MM.1S (cell line): ENCODE data around the gene AFAP1.

Source experiments
- DNase-seq: peaks from one replicate; pipeline ENCODE4 v3.0.0-alpha.2; 2015
- H2AFZ ChIP-seq: fragments of 300-600 bp; sonication (generic); 2 replicates; pipeline ENCODE4 v1.6.0; 2016; ENCODE audit warnings: antibody characterized with exemption, low read length
- H3F3A ChIP-seq: fragments of 300-600 bp; sonication (generic); 2 replicates; pipeline ENCODE4 v1.6.1; 2016; ENCODE audit warnings: mild to moderate bottlenecking, antibody characterized with exemption, low read length, moderate library complexity, mixed read lengths; ENCODE audit not compliant: insufficient read depth
- H3K27ac ChIP-seq: fragments of 300-600 bp; sonication (generic); 2 replicates; pipeline ENCODE4 v1.5.1; 2016; ENCODE audit warnings: mild to moderate bottlenecking, low read length
- H3K27me3 ChIP-seq: fragments of 300-600 bp; sonication (generic); replicated peaks from 2 replicates; pipeline ENCODE4 v1.6.0; 2016; ENCODE audit warnings: low read length; ENCODE audit not compliant: insufficient read depth
- H3K36me3 ChIP-seq: fragments of 300-600 bp; sonication (generic); replicated peaks from 2 replicates; pipeline ENCODE4 v1.6.1; 2016; ENCODE audit warnings: mild to moderate bottlenecking, low read length, mixed read lengths; ENCODE audit not compliant: insufficient read depth
- H3K4me1 ChIP-seq: fragments of 300-600 bp; sonication (generic); 2 replicates; pipeline ENCODE4 v1.6.1; 2016; ENCODE audit warnings: low read length, mixed read lengths
- H3K4me2 ChIP-seq: fragments of 300-600 bp; sonication (generic); 2 replicates; pipeline ENCODE4 v1.6.0; 2016; ENCODE audit warnings: low read depth, low read length
- H3K4me3 ChIP-seq: fragments of 300-600 bp; sonication (generic); 2 replicates; pipeline ENCODE4 v1.5.1; 2016; ENCODE audit warnings: low read length, mixed read lengths
- H3K79me2 ChIP-seq: fragments of 300-600 bp; sonication (generic); 2 replicates; pipeline ENCODE4 v1.6.1; 2016; ENCODE audit warnings: mixed run types, low read length, mixed read lengths
- H3K9ac ChIP-seq: fragments of 300-600 bp; sonication (generic); 2 replicates; pipeline ENCODE4 v1.6.1; 2016; ENCODE audit warnings: low read length, mixed read lengths
- H3K9me2 ChIP-seq: fragments of 300-600 bp; sonication (generic); replicated peaks from 2 replicates; pipeline ENCODE4 v1.6.1; 2016; ENCODE audit warnings: mild to moderate bottlenecking, low read length, mixed read lengths; ENCODE audit not compliant: insufficient read depth
- H3K9me3 ChIP-seq: fragments of 300-600 bp; sonication (generic); replicated peaks from 2 replicates; pipeline ENCODE4 v1.6.1; 2016; ENCODE audit warnings: mild to moderate bottlenecking, low read length, mixed read lengths; ENCODE audit not compliant: insufficient read depth
- H4K20me1 ChIP-seq: fragments of 300-600 bp; sonication (generic); 2 replicates; pipeline ENCODE4 v1.6.1; 2016; ENCODE audit warnings: mild to moderate bottlenecking, low read length, moderate library complexity, mixed read lengths; ENCODE audit not compliant: insufficient read depth
- EZH2 ChIP-seq: fragments of 300-600 bp; sonication (generic); optimal IDR thresholded peaks from 2 replicates; pipeline ENCODE3; 2017; ENCODE audit warnings: low read depth, mild to moderate bottlenecking, antibody characterized with exemption, low read length, mixed read lengths
- EZH2phosphoT487 ChIP-seq: fragments of 300-600 bp; sonication (generic); IDR thresholded peaks from 2 replicates; pipeline ENCODE4 v1.6.1; 2018; ENCODE audit warnings: antibody characterized with exemption, low read length
- TF ChIP-seq, protein P1 (sequence below): fragments of 300-600 bp; sonication (generic); IDR thresholded peaks from 2 replicates; pipeline ENCODE4 v1.5.1; 2016; ENCODE audit warnings: antibody characterized with exemption, low read length, mixed read lengths

The AFAP1 gene

DNA sequence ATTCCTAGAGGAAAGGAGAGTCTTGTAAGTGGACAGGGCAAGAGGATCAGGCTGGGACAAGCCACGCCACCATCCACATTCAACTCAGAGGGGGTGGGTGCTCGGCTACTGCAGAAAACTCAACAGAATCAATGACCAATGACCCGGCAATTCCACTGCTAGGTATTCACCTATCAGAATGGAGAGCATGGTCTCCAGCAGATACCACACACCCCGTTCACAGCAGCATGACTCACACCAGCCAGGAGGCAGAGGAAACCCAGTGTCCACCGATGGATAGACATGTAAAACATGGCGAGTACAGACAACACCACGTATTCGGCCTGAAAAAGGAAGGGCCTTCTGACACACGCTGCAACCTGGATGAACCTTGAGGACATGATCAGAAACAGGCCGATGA, 175.9 kb downstream of the AFAP1 start:
- no peak for DNase-seq
- Histone ChIP-seq H3K79me2 (no peaks in the 10 kb centered on the region), H3K27ac (no peak overlapping the region), H3K27me3 (peaks cover 44% of the 10 kb centered on the region), H3K4me1 (no peaks in the 10 kb centered on the region), H4K20me1 (no peaks in the 10 kb centered on the region), H2AFZ (no peak overlapping the region), H3K9me2 (no peaks in the 10 kb centered on the region), H3K4me3 (no peak overlapping the region), H3K4me2 (no peak overlapping the region), H3F3A (no peaks in the 10 kb centered on the region), H3K36me3 (no peaks in the 10 kb centered on the region), H3K9me3 (no peaks in the 10 kb centered on the region), H3K9ac (no peak overlapping the region)
- TF ChIP-seq, protein P1, sequence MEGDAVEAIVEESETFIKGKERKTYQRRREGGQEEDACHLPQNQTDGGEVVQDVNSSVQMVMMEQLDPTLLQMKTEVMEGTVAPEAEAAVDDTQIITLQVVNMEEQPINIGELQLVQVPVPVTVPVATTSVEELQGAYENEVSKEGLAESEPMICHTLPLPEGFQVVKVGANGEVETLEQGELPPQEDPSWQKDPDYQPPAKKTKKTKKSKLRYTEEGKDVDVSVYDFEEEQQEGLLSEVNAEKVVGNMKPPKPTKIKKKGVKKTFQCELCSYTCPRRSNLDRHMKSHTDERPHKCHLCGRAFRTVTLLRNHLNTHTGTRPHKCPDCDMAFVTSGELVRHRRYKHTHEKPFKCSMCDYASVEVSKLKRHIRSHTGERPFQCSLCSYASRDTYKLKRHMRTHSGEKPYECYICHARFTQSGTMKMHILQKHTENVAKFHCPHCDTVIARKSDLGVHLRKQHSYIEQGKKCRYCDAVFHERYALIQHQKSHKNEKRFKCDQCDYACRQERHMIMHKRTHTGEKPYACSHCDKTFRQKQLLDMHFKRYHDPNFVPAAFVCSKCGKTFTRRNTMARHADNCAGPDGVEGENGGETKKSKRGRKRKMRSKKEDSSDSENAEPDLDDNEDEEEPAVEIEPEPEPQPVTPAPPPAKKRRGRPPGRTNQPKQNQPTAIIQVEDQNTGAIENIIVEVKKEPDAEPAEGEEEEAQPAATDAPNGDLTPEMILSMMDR, result no peak

DNA sequence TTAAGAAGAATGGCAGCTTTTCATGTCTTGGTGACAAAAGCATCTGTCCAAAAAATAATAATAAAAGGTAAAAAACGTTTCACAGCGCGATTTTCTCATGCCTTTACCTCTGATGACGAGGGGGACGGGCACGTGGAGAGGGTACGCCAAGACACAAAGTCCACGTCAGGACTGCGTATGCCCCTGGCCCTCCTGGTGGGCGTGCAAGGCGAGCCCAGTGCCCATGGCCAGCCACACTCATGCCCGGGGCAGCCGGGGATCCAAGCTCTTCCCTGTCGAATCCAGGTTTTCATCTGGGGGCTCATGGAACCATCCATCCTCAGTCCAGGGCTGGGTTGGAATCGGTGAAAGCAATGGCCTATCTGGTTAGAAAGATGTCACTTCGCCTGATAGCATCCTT, 176.6 kb downstream of the AFAP1 start:
- Histone ChIP-seq H3K9me2 (no peaks in the 10 kb centered on the region), H3K4me1 (no peaks in the 10 kb centered on the region), H3F3A (no peaks in the 10 kb centered on the region), H3K4me2 (no peak overlapping the region), H3K9me3 (no peaks in the 10 kb centered on the region), H4K20me1 (no peaks in the 10 kb centered on the region), H3K36me3 (no peaks in the 10 kb centered on the region), H2AFZ (no peak overlapping the region), H3K9ac (no peak overlapping the region), H3K27me3 (peaks cover 44% of the 10 kb centered on the region), H3K4me3 (no peak overlapping the region), H3K79me2 (peaks cover 4% of the 10 kb centered on the region; the same call in 1 of the 2 replicates), H3K27ac (no peak overlapping the region)
- no peak for TF ChIP-seq EZH2
- TF ChIP-seq EZH2phosphoT487, result no peak
- TF ChIP-seq, protein P1, result no peak
- DNase-seq, result no peak

DNA sequence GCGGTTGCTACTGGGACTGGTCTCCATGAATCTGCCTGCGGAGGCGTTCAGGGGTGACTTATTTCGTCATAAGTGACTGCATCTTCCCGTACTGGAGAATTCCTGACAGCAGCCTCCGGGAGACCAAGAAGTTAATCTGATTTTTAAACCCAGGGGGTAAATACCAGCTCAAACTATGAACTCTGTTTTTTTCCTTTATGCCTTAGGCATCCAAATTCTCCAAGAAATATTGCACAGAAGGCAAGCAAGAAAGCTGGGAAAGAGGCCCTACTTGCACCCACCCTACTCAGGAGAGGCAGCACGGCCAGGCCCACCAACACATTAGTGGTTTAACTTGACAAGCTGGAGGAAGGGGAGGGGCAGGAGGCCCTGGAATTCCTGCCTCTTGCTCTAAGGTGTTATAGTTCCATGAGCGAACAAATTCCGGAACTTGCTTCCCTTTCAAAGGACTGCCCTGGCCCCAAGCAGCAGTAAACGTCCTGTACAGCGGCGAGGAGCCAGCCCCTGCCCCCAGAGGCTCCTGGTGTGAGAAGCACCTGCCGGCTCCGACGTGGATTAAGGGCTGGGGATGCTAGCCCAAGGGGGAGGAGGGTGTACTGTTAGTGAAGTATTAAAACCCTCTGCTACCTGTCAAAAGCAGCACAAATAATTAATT, 177.2 kb downstream of the AFAP1 start:
- peaks cover 5% of the 10 kb centered on the region; the same call in 1 of the 2 replicates for H3K79me2 ChIP-seq
- H3K27ac ChIP-seq, result no peak overlapping the region
- H3K4me3 ChIP-seq, result no peak overlapping the region
- H3K9ac ChIP-seq, result no peak overlapping the region
- no peaks in the 10 kb centered on the region for H3K9me3 ChIP-seq
- no peaks in the 10 kb centered on the region for H3K36me3 ChIP-seq
- H3F3A ChIP-seq, result no peaks in the 10 kb centered on the region
- no peak for DNase-seq
- no peaks in the 10 kb centered on the region for H4K20me1 ChIP-seq
- no peaks in the 10 kb centered on the region for H3K9me2 ChIP-seq
- H2AFZ ChIP-seq, result no peak overlapping the region
- peaks cover 44% of the 10 kb centered on the region for H3K27me3 ChIP-seq
- H3K4me1 ChIP-seq, result no peaks in the 10 kb centered on the region
- H3K4me2 ChIP-seq, result no peak overlapping the region
- no peak for TF ChIP-seq EZH2phosphoT487
- no peak for TF ChIP-seq EZH2
- TF ChIP-seq, protein P1, result no peak
